GM19239 (cell line): Measurements from ENCODE around the gene PLEKHO1.

ENCODE experiments used
- DNase-seq: peaks from one replicate; pipeline ENCODE4 v3.0.0; 2011; ENCODE audit warnings: low spot score; ENCODE audit not compliant: insufficient read length
- FAIRE-seq: peaks from 2 replicates; lab custom pipeline; 2011; peaks lifted over from hg19 to GRCh38; lab: Jason Lieb, UNC

Gene PLEKHO1

GRCh38 chr1:150148837-150149270, 862 bp upstream of the PLEKHO1 start:
- FAIRE-seq (no peak), DNase-seq (no peak)

- DNase-seq, result no peak
Observed at GRCh38 chr1:150150133-150151021, 661 bp downstream of the PLEKHO1 start.

GRCh38 chr1:150151291-150152181, 1.8 kb downstream of the PLEKHO1 start:
- FAIRE-seq, result peak; percentile 87
- DNase-seq, result no peak

More at GRCh38 chr1:150150133-150151021, 661 bp downstream of the PLEKHO1 start:
- FAIRE-seq, result no peak

GRCh38 chr1:150152182-150152536, 2.4 kb downstream of the PLEKHO1 start:
- FAIRE-seq (no peak), DNase-seq (no peak)

- peak; percentile 23 for FAIRE-seq
Observed at GRCh38 chr1:150152772-150153456, 3.2 kb downstream of the PLEKHO1 start.

GRCh38 chr1:150154143-150154542, 4.4 kb downstream of the PLEKHO1 start:
- FAIRE-seq (no peak), DNase-seq (no peak)

More at GRCh38 chr1:150152772-150153456, 3.2 kb downstream of the PLEKHO1 start:
- no peak for DNase-seq

- FAIRE-seq (no peak), DNase-seq (no peak)
Observed at GRCh38 chr1:150155413-150156071, 5.8 kb downstream of the PLEKHO1 start.

GRCh38 chr1:150156868-150157603, 7.3 kb downstream of the PLEKHO1 start:
- no peak for FAIRE-seq
- DNase-seq, result no peak

- DNase-seq (no peak), FAIRE-seq (peak; percentile 89)
Observed at GRCh38 chr1:150159550-150159949, 9.8 kb downstream of the PLEKHO1 start.

- peak; percentile 71 for FAIRE-seq
- no peak for DNase-seq
Observed at GRCh38 chr1:150160964-150161621, 11.4 kb downstream of the PLEKHO1 start.

GRCh38 chr1:150161747-150162581, 12.2 kb downstream of the PLEKHO1 start:
- FAIRE-seq, result peak; percentile 53

GRCh38 chr1:150162582-150162861, 12.8 kb downstream of the PLEKHO1 start:
- DNase-seq (no peak), FAIRE-seq (no peak)

More at GRCh38 chr1:150161747-150162581, 12.2 kb downstream of the PLEKHO1 start:
- no peak for DNase-seq

GRCh38 chr1:150162862-150163706, 13.4 kb downstream of the PLEKHO1 start:
- peak; percentile 90 for FAIRE-seq

GRCh38 chr1:150164224-150164623, 14.5 kb downstream of the PLEKHO1 start:
- no peak for FAIRE-seq
- DNase-seq, result no peak

More at GRCh38 chr1:150162862-150163706, 13.4 kb downstream of the PLEKHO1 start:
- DNase-seq, result no peak

- FAIRE-seq (no peak), DNase-seq (no peak)
Observed at GRCh38 chr1:150164779-150165178, 15.1 kb downstream of the PLEKHO1 start.

- DNase-seq (no peak), FAIRE-seq (peak; percentile 72)
Observed at GRCh38 chr1:150165622-150166612, 16.2 kb downstream of the PLEKHO1 start.
